IPS DF 4.7 (cell line): ENCODE data around the gene SULT1B1.
"Not testable (repeated sequence)": the region's sequence is repeated elsewhere in the genome, so short reads cannot be mapped to it uniquely, and the experiment has no call there.

ENCODE experiments used
- DNase-seq: peaks from one replicate; pipeline ENCODE4 v3.0.0-alpha.2; 2013; ENCODE audit warnings: low spot score; ENCODE audit errors: extremely low read depth

The SULT1B1 gene

GRCh38 chr4:69760455-69760854 lies at the start of gene SULT1B1:
SULT1B1 (minus strand) TSS chr4:69760620; CDS start chr4:69755217, 5,403 bp downstream.
- DNase-seq: no peak

GRCh38 chr4:69800599-69800998 lies 40.2 kb upstream of the SULT1B1 start:
- no peak for DNase-seq

GRCh38 chr4:69799337-69799736 lies 38.9 kb upstream of the SULT1B1 start:
- DNase-seq: no peak

GRCh38 chr4:69793732-69794131 lies 33.3 kb upstream of the SULT1B1 start:
- no peak for DNase-seq

- no peak for DNase-seq
Measured at GRCh38 chr4:69787879-69788278, 27.5 kb upstream of the SULT1B1 start.

GRCh38 chr4:69786547-69786946 lies 26.1 kb upstream of the SULT1B1 start:
- no peak for DNase-seq

GRCh38 chr4:69785211-69785831 lies 24.9 kb upstream of the SULT1B1 start:
- DNase-seq: no peak

- no peak for DNase-seq
Measured at GRCh38 chr4:69782651-69783310, 22.4 kb upstream of the SULT1B1 start.

GRCh38 chr4:69781458-69782418 lies 21.3 kb upstream of the SULT1B1 start:
- DNase-seq: no peak

GRCh38 chr4:69780141-69780540 lies 19.7 kb upstream of the SULT1B1 start:
- no peak for DNase-seq

GRCh38 chr4:69776696-69777095 lies 16.3 kb upstream of the SULT1B1 start:
- no peak for DNase-seq

GRCh38 chr4:69775321-69775867 lies 15.0 kb upstream of the SULT1B1 start:
- DNase-seq: no peak

GRCh38 chr4:69773484-69773883 lies 13.1 kb upstream of the SULT1B1 start:
- no peak for DNase-seq

- DNase-seq: not testable (repeated sequence)
Measured at GRCh38 chr4:69768554-69768953, 8.1 kb upstream of the SULT1B1 start.

GRCh38 chr4:69765751-69766150 lies 5.3 kb upstream of the SULT1B1 start:
- DNase-seq: no peak

GRCh38 chr4:69764311-69764710 lies 3.9 kb upstream of the SULT1B1 start:
- DNase-seq: no peak

GRCh38 chr4:69763233-69763632 lies 2.8 kb upstream of the SULT1B1 start:
- no peak for DNase-seq

- no peak for DNase-seq
Measured at GRCh38 chr4:69759189-69759604, 1.2 kb downstream of the SULT1B1 start.

- DNase-seq: no peak
Measured at GRCh38 chr4:69757464-69757863, 3.0 kb downstream of the SULT1B1 start.

GRCh38 chr4:69754926-69755580 lies 5.4 kb downstream of the SULT1B1 start:
- no peak for DNase-seq

GRCh38 chr4:69753686-69754085 lies 6.7 kb downstream of the SULT1B1 start:
- DNase-seq: no peak
